ENCODE data around the gene THUMPD3. TPM values are rescaled to one million over a fixed set of nuclear protein-coding genes. Genes with fewer than 3 reads are reported as not detected.
A peak's percentile ranks its signal among the peaks of the same experiment; 100 is the strongest.

The THUMPD3 gene
- total and polyA plus RNA-seq, 9 of the 15 experiments (the other 6 are each of a cell fraction or from before 2014, with no cell fraction given), result 58.3 to 132 (median 113) TPM

DNA sequence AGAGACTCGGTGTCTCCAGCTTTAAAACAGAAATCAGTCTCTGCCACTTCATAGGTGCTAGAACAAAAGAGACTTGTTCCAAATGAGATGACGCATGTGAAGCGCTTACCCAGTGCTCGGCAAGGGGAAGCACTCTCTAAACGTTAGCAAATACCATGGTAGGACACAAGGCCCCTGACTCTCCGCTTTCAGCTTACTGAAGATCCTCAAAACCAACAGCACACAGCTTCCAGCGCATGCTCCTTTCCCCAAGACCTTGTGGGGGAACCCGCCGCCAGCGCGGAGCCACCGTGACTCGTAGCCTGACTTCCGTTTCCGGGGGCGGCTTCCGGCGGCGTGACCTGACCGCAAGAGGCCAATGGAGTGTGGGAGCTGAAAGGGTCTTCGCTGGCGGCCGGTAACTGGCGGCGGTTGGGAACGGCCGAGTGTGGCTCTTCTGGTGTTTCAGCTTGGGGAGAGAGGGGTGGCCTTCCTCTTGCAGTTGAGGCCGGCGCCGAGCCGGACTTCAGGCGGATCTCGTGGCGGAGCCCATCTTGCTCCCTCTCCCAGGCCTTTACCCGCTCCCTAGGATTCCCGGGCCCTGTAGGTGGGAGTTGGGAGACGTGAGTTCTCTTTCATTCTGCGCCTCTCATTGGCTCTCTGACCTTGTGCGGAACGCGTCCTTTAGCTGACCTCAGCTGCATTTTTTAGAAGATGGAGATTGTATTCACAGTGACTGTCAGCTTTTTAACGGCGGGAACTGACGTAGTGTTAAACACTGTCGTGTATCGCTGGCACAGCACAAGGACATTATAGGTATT is at the start of gene THUMPD3 (continued):
- TF ChIP-seq, protein P1, sequence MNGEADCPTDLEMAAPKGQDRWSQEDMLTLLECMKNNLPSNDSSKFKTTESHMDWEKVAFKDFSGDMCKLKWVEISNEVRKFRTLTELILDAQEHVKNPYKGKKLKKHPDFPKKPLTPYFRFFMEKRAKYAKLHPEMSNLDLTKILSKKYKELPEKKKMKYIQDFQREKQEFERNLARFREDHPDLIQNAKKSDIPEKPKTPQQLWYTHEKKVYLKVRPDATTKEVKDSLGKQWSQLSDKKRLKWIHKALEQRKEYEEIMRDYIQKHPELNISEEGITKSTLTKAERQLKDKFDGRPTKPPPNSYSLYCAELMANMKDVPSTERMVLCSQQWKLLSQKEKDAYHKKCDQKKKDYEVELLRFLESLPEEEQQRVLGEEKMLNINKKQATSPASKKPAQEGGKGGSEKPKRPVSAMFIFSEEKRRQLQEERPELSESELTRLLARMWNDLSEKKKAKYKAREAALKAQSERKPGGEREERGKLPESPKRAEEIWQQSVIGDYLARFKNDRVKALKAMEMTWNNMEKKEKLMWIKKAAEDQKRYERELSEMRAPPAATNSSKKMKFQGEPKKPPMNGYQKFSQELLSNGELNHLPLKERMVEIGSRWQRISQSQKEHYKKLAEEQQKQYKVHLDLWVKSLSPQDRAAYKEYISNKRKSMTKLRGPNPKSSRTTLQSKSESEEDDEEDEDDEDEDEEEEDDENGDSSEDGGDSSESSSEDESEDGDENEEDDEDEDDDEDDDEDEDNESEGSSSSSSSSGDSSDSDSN (IDR thresholded peaks at IDR 0.05; ENCODE audit: borderline replicate concordance in 1 of 2, low read depth in 2 of 2, low read length in 2 of 2), result no peak; a peak in 1 of 4 replicates
- TF ChIP-seq LEF1 (IDR thresholded peaks at IDR 0.05) (peak; percentile 57), FOXP1 (CRISPR knock-in tag; IDR thresholded peaks at IDR 0.05) (peak; percentile 86; the same call in 1 of the 2 replicates), ZNF511 (CRISPR knock-in tag; IDR thresholded peaks at IDR 0.05) (peak; percentile 97), BACH1 (tag; IDR thresholded peaks at IDR 0.05) (peak; percentile 58; the same call in 1 of the 2 replicates), HDAC2 (IDR thresholded peaks at IDR 0.05) (peak; percentile 89; the same call in 1 of the 2 replicates), MAFF (IDR thresholded peaks at IDR 0.05; ENCODE audit: low read length) (peak; percentile 77), SMAD1 (IDR thresholded peaks at IDR 0.05; ENCODE audit: low read depth, low read length, partially characterized antibody) (peak; percentile 73), NR1H2 (CRISPR knock-in tag; IDR thresholded peaks at IDR 0.05) (0 out of 2 replicates have a peak, but pooled peaks have one; percentile 64), POLR2AphosphoS5 (IDR thresholded peaks at IDR 0.05; ENCODE audit: control insufficient read depth, insufficient read depth, low read depth, low read length) (peak; percentile 96), ZKSCAN8 (CRISPR knock-in tag; IDR thresholded peaks at IDR 0.05) (peak; percentile 42; the same call in 1 of the 2 replicates), MAFK (IDR thresholded peaks at IDR 0.05; ENCODE audit: low read length) (peak; percentile 73), NEUROD1 (IDR thresholded peaks at IDR 0.05; ENCODE audit: borderline replicate concordance, low read depth, low read length, partially characterized antibody) (peak; percentile 73), SREBF1 (IDR thresholded peaks at IDR 0.05; ENCODE audit: borderline replicate concordance, low read depth, low read length) (0 out of 2 replicates have a peak, but pooled peaks have one; percentile 66), EHMT2 (IDR thresholded peaks at IDR 0.05) (peak; percentile 9; the same call in 1 of the 2 replicates), CHAMP1 (IDR thresholded peaks at IDR 0.05) (no peak), NR4A1 (CRISPR knock-in tag; IDR thresholded peaks at IDR 0.05) (peak; percentile 80; the same call in 1 of the 2 replicates), NR4A1 (tag; IDR thresholded peaks at IDR 0.05) (peak; percentile 53; the same call in 1 of the 2 replicates), ZNF224 (CRISPR knock-in tag; IDR thresholded peaks at IDR 0.05) (peak; percentile 75; the same call in 1 of the 2 replicates), TRIM28 (IDR thresholded peaks at IDR 0.05) (0 out of 2 replicates have a peak, but pooled peaks have one; percentile 64), FOXJ2 (tag; IDR thresholded peaks at IDR 0.05) (peak; percentile 76), KLF6 (CRISPR knock-in tag; IDR thresholded peaks at IDR 0.05; ENCODE audit: borderline replicate concordance) (peak; percentile 69; the same call in 1 of the 2 replicates)
- TF ChIP-seq, protein P2, sequence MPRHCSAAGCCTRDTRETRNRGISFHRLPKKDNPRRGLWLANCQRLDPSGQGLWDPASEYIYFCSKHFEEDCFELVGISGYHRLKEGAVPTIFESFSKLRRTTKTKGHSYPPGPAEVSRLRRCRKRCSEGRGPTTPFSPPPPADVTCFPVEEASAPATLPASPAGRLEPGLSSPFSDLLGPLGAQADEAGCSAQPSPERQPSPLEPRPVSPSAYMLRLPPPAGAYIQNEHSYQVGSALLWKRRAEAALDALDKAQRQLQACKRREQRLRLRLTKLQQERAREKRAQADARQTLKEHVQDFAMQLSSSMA (CRISPR knock-in tag; IDR thresholded peaks at IDR 0.05), result 0 out of 2 replicates have a peak, but pooled peaks have one; percentile 29
